Measurements from ENCODE around the gene SASH1. TPM values are rescaled to one million over a fixed set of nuclear protein-coding genes. Genes with fewer than 3 reads are reported as not detected.
"Not testable (repeated sequence)": the region's sequence is repeated elsewhere in the genome, so short reads cannot be mapped to it uniquely, and the experiment has no call there.

SASH1 gene
- total RNA-seq, 4 donors from 2014 or later, result 142 to 214 (median 173) TPM

DNA sequence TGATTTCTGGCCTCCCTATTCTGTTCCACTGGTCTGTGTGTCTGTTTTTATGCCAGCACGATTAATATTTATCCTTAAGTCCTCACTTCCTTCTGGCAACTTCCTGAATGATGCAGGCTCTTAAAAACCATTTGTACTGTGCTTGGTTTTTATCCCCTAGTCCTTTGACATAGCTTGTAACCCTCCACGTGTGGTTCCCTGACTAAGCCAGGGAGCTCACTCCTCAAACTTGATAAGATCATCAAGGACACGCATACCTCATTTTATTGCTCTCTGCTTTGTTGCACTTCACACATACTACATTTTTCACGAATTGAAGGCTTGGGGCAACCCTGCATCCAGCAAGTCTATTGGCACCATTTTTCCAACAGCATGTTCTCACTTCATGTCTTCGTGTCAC lies 237.8 kb downstream of the SASH1 start:
- TF ChIP-seq, protein P1, sequence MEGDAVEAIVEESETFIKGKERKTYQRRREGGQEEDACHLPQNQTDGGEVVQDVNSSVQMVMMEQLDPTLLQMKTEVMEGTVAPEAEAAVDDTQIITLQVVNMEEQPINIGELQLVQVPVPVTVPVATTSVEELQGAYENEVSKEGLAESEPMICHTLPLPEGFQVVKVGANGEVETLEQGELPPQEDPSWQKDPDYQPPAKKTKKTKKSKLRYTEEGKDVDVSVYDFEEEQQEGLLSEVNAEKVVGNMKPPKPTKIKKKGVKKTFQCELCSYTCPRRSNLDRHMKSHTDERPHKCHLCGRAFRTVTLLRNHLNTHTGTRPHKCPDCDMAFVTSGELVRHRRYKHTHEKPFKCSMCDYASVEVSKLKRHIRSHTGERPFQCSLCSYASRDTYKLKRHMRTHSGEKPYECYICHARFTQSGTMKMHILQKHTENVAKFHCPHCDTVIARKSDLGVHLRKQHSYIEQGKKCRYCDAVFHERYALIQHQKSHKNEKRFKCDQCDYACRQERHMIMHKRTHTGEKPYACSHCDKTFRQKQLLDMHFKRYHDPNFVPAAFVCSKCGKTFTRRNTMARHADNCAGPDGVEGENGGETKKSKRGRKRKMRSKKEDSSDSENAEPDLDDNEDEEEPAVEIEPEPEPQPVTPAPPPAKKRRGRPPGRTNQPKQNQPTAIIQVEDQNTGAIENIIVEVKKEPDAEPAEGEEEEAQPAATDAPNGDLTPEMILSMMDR (IDR thresholded peaks at IDR 0.05), result no peak
- DNase-seq (ENCODE audit: low spot score) (no peak), ATAC-seq (ENCODE audit: low FRiP score) (no peak)

DNA sequence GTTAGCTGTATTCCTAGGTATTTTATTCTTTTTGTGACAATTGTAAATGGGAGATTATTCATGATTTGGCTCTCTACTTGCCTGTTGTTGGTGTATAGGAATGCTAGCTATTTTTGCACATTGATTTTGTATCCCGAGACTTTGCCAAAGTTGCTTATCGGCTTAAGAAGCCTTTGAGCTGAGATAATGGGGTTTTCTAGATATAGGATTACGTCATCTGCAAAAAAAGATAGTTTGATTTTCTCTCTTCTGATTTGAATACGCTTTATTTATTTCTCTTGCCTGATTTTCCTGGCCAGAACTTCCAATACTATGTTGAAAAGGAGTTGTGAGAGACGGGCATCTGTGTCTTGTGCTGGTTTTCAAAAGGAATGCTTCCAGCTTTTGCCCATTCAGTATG lies 241.0 kb downstream of the SASH1 start:
- TF ChIP-seq, protein P1 (IDR thresholded peaks at IDR 0.05), result no peak

DNA sequence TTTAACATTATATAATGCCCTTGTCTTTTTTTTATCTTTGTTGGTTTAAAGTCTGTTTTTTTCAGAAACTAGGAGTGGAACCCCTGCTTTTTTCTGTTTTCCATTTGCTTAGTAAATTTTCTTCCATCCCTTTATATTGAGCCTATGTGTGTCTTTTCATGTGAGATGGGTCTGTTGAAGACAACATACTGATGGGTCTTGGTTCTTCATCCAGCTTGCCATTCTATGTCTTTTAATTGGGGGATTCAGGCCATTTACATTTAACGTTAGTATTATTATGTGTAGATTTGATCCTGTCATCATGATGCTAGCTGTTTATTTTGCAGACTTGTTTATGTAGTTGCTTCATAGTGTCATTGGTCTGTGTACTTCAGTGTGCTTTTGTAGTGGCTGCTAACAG lies 243.0 kb downstream of the SASH1 start:
- not testable (repeated sequence) for ATAC-seq (ENCODE audit: low FRiP score); DNase-seq (ENCODE audit: low spot score)

More for the DNA sequence above, 241.0 kb downstream of the SASH1 start:
- ATAC-seq (ENCODE audit: low FRiP score) (no peak), DNase-seq (ENCODE audit: low spot score) (no peak)

DNA sequence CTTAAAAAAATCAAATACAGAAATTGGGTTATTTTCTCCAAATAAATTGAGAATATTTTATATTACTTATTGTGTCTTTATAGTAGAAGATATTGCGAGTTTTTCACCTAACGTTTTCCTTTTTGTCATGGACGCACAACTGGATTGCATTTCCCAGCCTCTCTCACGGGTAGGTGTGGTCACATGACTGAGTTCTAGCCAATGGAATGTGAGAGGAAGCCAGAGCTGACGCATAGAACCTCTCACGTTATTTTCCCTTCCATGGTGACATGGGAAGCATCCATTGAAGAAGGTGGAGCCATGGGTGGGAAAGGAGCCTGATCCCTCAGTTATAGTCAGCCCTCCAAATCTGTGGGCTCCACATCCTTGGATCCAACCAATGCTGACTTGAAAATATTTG lies 248.2 kb downstream of the SASH1 start:
- ATAC-seq (ENCODE audit: low FRiP score) (no peak), DNase-seq (ENCODE audit: low spot score) (no peak)
- TF ChIP-seq, protein P1 (IDR thresholded peaks at IDR 0.05), result no peak

DNA sequence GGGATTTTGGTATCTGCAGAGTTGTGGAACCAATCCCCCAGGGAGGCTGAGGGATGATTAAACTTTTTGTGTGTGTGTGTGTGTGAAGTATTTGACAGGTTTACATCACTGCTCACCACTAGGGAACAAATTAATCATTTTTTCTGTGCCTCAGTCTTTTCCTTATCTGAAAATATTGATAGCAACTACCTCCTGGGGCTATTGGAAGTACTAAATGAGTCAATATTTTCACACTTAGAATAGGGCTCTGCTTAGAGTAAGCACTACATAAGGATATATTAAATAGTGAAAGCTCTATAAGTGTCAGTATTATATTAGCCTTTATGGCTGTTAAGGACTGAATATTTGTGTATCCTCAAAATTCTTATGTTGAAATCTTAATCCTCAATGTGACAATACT lies 249.0 kb downstream of the SASH1 start:
- ATAC-seq (ENCODE audit: low FRiP score) (no peak), DNase-seq (ENCODE audit: low spot score) (no peak)
- TF ChIP-seq, protein P1 (IDR thresholded peaks at IDR 0.05), result no peak

DNA sequence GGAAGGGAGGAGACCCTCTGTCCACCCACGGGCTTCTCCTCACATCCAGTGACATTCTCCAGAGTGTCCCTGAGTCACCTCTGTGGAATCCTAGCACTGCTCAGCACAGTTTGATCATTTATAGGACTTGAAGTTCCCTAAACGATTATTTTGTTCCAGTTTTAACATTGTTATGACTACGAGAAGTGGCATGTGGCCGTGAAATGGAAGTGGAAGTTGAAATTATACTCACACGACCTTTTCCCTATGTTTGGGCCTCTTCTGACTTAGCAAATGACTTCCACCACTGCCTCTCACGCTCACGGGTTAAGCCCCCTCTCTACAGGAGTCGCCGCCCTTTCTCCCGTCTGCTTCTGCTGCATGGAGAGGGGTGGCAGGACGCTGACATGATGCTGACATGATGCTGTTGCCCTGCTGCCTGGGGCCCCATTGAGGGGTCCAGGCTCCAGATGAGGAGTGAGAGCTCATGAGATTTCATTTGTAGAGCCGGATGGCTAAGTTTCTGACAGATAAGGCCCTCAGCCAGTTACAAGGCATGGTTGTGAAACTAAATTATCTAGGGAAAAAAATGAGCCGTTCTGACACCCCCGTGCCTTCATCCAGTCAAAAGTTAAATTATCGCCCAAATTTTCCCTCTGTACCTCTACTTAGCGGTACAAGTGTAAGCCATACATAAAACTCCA lies 250.6 kb downstream of the SASH1 start:
- no peak for DNase-seq (ENCODE audit: low spot score)
- TF ChIP-seq, protein P1 (IDR thresholded peaks at IDR 0.05), result no peak
- peak; percentile 61 for ATAC-seq (ENCODE audit: low FRiP score)

DNA sequence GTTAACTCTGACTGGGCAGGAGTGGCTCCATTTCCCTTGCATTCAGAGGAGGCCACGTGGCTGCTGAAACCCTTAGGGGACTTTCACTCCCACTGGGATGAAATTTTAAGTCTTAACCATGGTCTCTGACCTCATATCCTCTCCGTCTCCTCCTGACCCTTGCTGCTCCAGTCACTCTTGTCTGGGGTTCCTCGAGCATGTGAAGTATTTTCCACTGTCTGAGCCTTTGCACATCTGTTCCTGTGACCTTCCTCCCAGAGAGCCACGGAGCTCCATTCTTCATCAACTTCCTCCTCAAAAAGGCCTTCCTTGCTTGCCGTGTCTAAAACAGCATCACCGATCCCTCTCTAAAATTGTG lies 251.2 kb downstream of the SASH1 start:
- TF ChIP-seq, protein P1 (IDR thresholded peaks at IDR 0.05), result no peak
- DNase-seq (ENCODE audit: low spot score) (no peak), ATAC-seq (ENCODE audit: low FRiP score) (no peak)
